HG02642 (cell line): ENCODE results near the gene PLK3.

Experiments
- ATAC-seq: cut with Tn5 transposase; IDR thresholded peaks from one replicate; pipeline ENCODE4 v1.9.1; 2021; ENCODE audit warnings: mild to moderate bottlenecking; ENCODE audit not compliant: unreplicated experiment, poor library complexity

Gene PLK3

GRCh38 chr1:44849575-44850132 lies 49.5 kb downstream of the PLK3 start:
- ATAC-seq = no peak

- no peak for ATAC-seq
Measured at GRCh38 chr1:44851308-44851707, 51.1 kb downstream of the PLK3 start.

- no peak for ATAC-seq
Measured at GRCh38 chr1:44853201-44853600, 53.0 kb downstream of the PLK3 start.

GRCh38 chr1:44854970-44855369 lies 54.8 kb downstream of the PLK3 start:
- ATAC-seq = no peak
